ENCODE data around the gene ZNF148.

The ZNF148 gene

GRCh38 chr3:125281381-125281780 lies 93.7 kb downstream of the ZNF148 start:
- H3K27ac ChIP-seq (ENCODE audit: extremely low read depth, low read depth, low read length) = no peak overlapping the region
- TF ChIP-seq INSM2 (tag by site-specific recombination; IDR thresholded peaks at IDR 0.05) (no peak), ZNF335 (tag by site-specific recombination; conservative IDR thresholded peaks at IDR 0.05) (no peak), ZBTB17 (tag by site-specific recombination; IDR thresholded peaks at IDR 0.05) (no peak), HOXC10 (CRISPR knock-in tag; IDR thresholded peaks at IDR 0.05) (no peak)
- H3K36me3 ChIP-seq (ENCODE audit: control insufficient read depth in 2 of 2, insufficient read depth in 1 of 2, low read length in 2 of 2) = no peaks in the 10 kb centered on the region
- POLR2A ChIA-PET = no interaction called here
- H3K4me1 ChIP-seq (ENCODE audit: control insufficient read depth, insufficient read depth, low read length) = no peaks in the 10 kb centered on the region
- no peaks in the 10 kb centered on the region for H3K9me3 ChIP-seq (ENCODE audit: control insufficient read depth, insufficient read depth, low read depth, low read length)
- H3K4me3 ChIP-seq (ENCODE audit: low read depth, low read length) = no peak overlapping the region
- CTCF ChIA-PET = interaction anchor here (1.4 kb wide), 1 partner anchor 11 kb away, joined by 4 read pairs; no protein-coding TSS in a partner anchor

GRCh38 chr3:125280668-125281361 lies 94.3 kb downstream of the ZNF148 start:
- no peaks in the 10 kb centered on the region for H3K4me1 ChIP-seq (ENCODE audit: control insufficient read depth, insufficient read depth, low read length)
- H3K9me3 ChIP-seq (ENCODE audit: control insufficient read depth, insufficient read depth, low read depth, low read length) = no peaks in the 10 kb centered on the region
- no peaks in the 10 kb centered on the region for H3K36me3 ChIP-seq (ENCODE audit: control insufficient read depth in 2 of 2, insufficient read depth in 1 of 2, low read length in 2 of 2)
- TF ChIP-seq ZBTB20 (tag by site-specific recombination; IDR thresholded peaks at IDR 0.05) (no peak), ZNF133 (tag by site-specific recombination; IDR thresholded peaks at IDR 0.05) (no peak)
- ChIA-PET POLR2A (no interaction called here), CTCF (interaction anchor here (1.4 kb wide), 1 partner anchor 11 kb away, joined by 4 read pairs; no protein-coding TSS in a partner anchor)
- H3K4me3 ChIP-seq (ENCODE audit: low read depth, low read length) = no peak overlapping the region
- H3K27ac ChIP-seq (ENCODE audit: extremely low read depth, low read depth, low read length) = no peak overlapping the region

GRCh38 chr3:125278155-125278554 lies 97.0 kb downstream of the ZNF148 start:
- no peaks in the 10 kb centered on the region for H3K9me3 ChIP-seq (ENCODE audit: control insufficient read depth, insufficient read depth, low read depth, low read length)
- no peaks in the 10 kb centered on the region for H3K4me1 ChIP-seq (ENCODE audit: control insufficient read depth, insufficient read depth, low read length)
- H3K4me3 ChIP-seq (ENCODE audit: low read depth, low read length) = no peak overlapping the region
- CTCF ChIA-PET = no interaction called here
- POLR2A ChIA-PET = no interaction called here
- no peak overlapping the region for H3K27ac ChIP-seq (ENCODE audit: extremely low read depth, low read depth, low read length)
- TF ChIP-seq PRDM1 (tag by site-specific recombination; IDR thresholded peaks at IDR 0.05) (peak; percentile 90), BCL6B (tag by site-specific recombination; IDR thresholded peaks at IDR 0.05) (no peak)
- H3K36me3 ChIP-seq (ENCODE audit: control insufficient read depth in 2 of 2, insufficient read depth in 1 of 2, low read length in 2 of 2) = no peaks in the 10 kb centered on the region

GRCh38 chr3:125271127-125271526 lies 104.0 kb downstream of the ZNF148 start:
- ChIA-PET POLR2A (no interaction called here), CTCF (no interaction called here)
- TF ChIP-seq ZNF548 (tag by site-specific recombination; IDR thresholded peaks at IDR 0.05) (no peak), ZNF501 (tag by site-specific recombination; IDR thresholded peaks at IDR 0.05) (no peak), ZNF175 (tag by site-specific recombination; IDR thresholded peaks at IDR 0.05) (no peak), EGR2 (tag by site-specific recombination; IDR thresholded peaks at IDR 0.05; ENCODE audit: low read depth) (peak; percentile 45; the same call in 1 of the 2 replicates), ZNF521 (tag by site-specific recombination; IDR thresholded peaks at IDR 0.05) (no peak), ZNF266 (tag by site-specific recombination; IDR thresholded peaks at IDR 0.05; ENCODE audit: low read depth) (no peak)
- Histone ChIP-seq H3K9me3 (ENCODE audit: control insufficient read depth, insufficient read depth, low read depth, low read length) (no peaks in the 10 kb centered on the region), H3K4me3 (ENCODE audit: low read depth, low read length) (no peak overlapping the region), H3K36me3 (ENCODE audit: control insufficient read depth in 2 of 2, insufficient read depth in 1 of 2, low read length in 2 of 2) (peaks cover 0 to 5% of the 10 kb centered on the region in 2 experiments; a peak in 2 of 3 replicates), H3K27ac (ENCODE audit: extremely low read depth, low read depth, low read length) (no peak overlapping the region), H3K4me1 (ENCODE audit: control insufficient read depth, insufficient read depth, low read length) (no peaks in the 10 kb centered on the region)

Data from HEK293 (cell line).